ENCODE data around the gene NUP107.

- no peak for TF ChIP-seq CTCF (conservative IDR thresholded peaks at IDR 0.05)
- TF ChIP-seq ZFX (IDR thresholded peaks at IDR 0.05): no peak
Measured at GRCh38 chr12:68671179-68671578, 15.6 kb upstream of the NUP107 start.

All from C4-2B (cell line).